ENCODE results near the gene DNHD1. TPM values are rescaled to one million over a fixed set of nuclear protein-coding genes. Genes with fewer than 3 reads are reported as not detected.

Gene DNHD1
- total and polyA plus RNA-seq, 2 of the 13 experiments (the other 11 are each of a cell fraction or from before 2014, with no cell fraction given) = 2.7 to 9.3 TPM

- TF ChIP-seq, protein P1, sequence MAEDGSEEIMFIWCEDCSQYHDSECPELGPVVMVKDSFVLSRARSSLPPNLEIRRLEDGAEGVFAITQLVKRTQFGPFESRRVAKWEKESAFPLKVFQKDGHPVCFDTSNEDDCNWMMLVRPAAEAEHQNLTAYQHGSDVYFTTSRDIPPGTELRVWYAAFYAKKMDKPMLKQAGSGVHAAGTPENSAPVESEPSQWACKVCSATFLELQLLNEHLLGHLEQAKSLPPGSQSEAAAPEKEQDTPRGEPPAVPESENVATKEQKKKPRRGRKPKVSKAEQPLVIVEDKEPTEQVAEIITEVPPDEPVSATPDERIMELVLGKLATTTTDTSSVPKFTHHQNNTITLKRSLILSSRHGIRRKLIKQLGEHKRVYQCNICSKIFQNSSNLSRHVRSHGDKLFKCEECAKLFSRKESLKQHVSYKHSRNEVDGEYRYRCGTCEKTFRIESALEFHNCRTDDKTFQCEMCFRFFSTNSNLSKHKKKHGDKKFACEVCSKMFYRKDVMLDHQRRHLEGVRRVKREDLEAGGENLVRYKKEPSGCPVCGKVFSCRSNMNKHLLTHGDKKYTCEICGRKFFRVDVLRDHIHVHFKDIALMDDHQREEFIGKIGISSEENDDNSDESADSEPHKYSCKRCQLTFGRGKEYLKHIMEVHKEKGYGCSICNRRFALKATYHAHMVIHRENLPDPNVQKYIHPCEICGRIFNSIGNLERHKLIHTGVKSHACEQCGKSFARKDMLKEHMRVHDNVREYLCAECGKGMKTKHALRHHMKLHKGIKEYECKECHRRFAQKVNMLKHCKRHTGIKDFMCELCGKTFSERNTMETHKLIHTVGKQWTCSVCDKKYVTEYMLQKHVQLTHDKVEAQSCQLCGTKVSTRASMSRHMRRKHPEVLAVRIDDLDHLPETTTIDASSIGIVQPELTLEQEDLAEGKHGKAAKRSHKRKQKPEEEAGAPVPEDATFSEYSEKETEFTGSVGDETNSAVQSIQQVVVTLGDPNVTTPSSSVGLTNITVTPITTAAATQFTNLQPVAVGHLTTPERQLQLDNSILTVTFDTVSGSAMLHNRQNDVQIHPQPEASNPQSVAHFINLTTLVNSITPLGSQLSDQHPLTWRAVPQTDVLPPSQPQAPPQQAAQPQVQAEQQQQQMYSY (CRISPR knock-in tag; IDR thresholded peaks at IDR 0.05) = peak; percentile 92
- TF ChIP-seq HIVEP1 (CRISPR knock-in tag; IDR thresholded peaks at IDR 0.05) = 0 out of 2 replicates have a peak, but pooled peaks have one; percentile 40
- TF ChIP-seq ZSCAN22 (CRISPR knock-in tag; IDR thresholded peaks at IDR 0.05) = peak; percentile 87
- peak; percentile 59 for TF ChIP-seq ZFX (CRISPR knock-in tag; IDR thresholded peaks at IDR 0.05; ENCODE audit: low read depth)
- TF ChIP-seq HDAC1 (CRISPR knock-in tag; IDR thresholded peaks at IDR 0.05) = peak; percentile 29; the same call in 1 of the 2 replicates
- 0 out of 2 replicates have a peak, but pooled peaks have one; percentile 24 for TF ChIP-seq KDM5B (CRISPR knock-in tag; IDR thresholded peaks at IDR 0.05; ENCODE audit: borderline replicate concordance)
- TF ChIP-seq, protein P2, sequence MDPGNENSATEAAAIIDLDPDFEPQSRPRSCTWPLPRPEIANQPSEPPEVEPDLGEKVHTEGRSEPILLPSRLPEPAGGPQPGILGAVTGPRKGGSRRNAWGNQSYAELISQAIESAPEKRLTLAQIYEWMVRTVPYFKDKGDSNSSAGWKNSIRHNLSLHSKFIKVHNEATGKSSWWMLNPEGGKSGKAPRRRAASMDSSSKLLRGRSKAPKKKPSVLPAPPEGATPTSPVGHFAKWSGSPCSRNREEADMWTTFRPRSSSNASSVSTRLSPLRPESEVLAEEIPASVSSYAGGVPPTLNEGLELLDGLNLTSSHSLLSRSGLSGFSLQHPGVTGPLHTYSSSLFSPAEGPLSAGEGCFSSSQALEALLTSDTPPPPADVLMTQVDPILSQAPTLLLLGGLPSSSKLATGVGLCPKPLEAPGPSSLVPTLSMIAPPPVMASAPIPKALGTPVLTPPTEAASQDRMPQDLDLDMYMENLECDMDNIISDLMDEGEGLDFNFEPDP (CRISPR knock-in tag; conservative IDR thresholded peaks at IDR 0.05) = no peak
- TF ChIP-seq ZNF34 (CRISPR knock-in tag; IDR thresholded peaks at IDR 0.05; ENCODE audit: borderline replicate concordance) = no peak
- TF ChIP-seq NFIC (IDR thresholded peaks at IDR 0.05; ENCODE audit: low read length) = no peak
- 0 out of 2 replicates have a peak, but pooled peaks have one; percentile 47 for TF ChIP-seq CCDC6 (CRISPR knock-in tag; IDR thresholded peaks at IDR 0.05)
- TF ChIP-seq SRF (IDR thresholded peaks at IDR 0.05; ENCODE audit: low read depth, low read length) = no peak
- no peak; the same call in 1 of the 2 replicates for TF ChIP-seq ZNF776 (CRISPR knock-in tag; IDR thresholded peaks at IDR 0.05)
- TF ChIP-seq AGO1 (IDR thresholded peaks at IDR 0.05; ENCODE audit: low read depth, low read length, poor library complexity, severe bottlenecking) = peak; percentile 50
- peak; percentile 72; the same call in 1 of the 2 replicates for TF ChIP-seq SP4 (CRISPR knock-in tag; IDR thresholded peaks at IDR 0.05)
- TF ChIP-seq, protein P3, sequence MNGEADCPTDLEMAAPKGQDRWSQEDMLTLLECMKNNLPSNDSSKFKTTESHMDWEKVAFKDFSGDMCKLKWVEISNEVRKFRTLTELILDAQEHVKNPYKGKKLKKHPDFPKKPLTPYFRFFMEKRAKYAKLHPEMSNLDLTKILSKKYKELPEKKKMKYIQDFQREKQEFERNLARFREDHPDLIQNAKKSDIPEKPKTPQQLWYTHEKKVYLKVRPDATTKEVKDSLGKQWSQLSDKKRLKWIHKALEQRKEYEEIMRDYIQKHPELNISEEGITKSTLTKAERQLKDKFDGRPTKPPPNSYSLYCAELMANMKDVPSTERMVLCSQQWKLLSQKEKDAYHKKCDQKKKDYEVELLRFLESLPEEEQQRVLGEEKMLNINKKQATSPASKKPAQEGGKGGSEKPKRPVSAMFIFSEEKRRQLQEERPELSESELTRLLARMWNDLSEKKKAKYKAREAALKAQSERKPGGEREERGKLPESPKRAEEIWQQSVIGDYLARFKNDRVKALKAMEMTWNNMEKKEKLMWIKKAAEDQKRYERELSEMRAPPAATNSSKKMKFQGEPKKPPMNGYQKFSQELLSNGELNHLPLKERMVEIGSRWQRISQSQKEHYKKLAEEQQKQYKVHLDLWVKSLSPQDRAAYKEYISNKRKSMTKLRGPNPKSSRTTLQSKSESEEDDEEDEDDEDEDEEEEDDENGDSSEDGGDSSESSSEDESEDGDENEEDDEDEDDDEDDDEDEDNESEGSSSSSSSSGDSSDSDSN (CRISPR knock-in tag; IDR thresholded peaks at IDR 0.05) = peak; percentile 18; the same call in 1 of the 2 replicates
- TF ChIP-seq, protein P4, sequence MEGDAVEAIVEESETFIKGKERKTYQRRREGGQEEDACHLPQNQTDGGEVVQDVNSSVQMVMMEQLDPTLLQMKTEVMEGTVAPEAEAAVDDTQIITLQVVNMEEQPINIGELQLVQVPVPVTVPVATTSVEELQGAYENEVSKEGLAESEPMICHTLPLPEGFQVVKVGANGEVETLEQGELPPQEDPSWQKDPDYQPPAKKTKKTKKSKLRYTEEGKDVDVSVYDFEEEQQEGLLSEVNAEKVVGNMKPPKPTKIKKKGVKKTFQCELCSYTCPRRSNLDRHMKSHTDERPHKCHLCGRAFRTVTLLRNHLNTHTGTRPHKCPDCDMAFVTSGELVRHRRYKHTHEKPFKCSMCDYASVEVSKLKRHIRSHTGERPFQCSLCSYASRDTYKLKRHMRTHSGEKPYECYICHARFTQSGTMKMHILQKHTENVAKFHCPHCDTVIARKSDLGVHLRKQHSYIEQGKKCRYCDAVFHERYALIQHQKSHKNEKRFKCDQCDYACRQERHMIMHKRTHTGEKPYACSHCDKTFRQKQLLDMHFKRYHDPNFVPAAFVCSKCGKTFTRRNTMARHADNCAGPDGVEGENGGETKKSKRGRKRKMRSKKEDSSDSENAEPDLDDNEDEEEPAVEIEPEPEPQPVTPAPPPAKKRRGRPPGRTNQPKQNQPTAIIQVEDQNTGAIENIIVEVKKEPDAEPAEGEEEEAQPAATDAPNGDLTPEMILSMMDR (CRISPR knock-in tag; IDR thresholded peaks at IDR 0.05) = peak; percentile 34
- no peak for TF ChIP-seq PTBP1 (IDR thresholded peaks at IDR 0.05; ENCODE audit: low read depth, low read length, poor library complexity, severe bottlenecking)
These were observed 23.3 kb upstream of the DNHD1 start, which contains the start of gene TRIM3 (continued) for GRCh38 chr11:6473451-6474412.

Measured in HepG2 (cell line).